NCI-H226 (cell line): ENCODE measurements around the gene TIAM2.

Source experiments
- DNase-seq: peaks from one replicate; pipeline ENCODE4 v3.0.0-alpha.2; 2015

Gene TIAM2

GRCh38 chr6:155244434-155244833, 249.3 kb downstream of the TIAM2 start:
- DNase-seq: no peak

DNA sequence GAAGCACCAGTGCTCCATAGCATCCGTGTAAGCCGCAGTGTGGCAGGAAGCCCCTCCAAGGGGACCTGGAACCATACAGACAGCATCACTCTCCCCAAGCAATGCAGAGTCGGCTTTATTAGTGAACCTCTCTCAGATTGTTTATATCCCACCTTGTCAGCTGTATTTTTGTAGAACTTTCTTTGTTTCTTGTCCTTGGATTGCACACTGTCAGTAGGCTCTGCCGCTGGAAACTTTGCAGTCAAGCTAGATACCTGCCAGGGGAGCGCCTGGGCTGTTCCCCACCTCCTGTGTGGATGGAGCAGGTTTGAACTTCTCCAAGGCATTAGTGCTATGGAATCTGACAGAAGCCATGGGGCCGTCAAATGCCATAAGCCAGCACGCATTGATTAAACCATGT, 250.1 kb downstream of the TIAM2 start:
- no peak for DNase-seq

GRCh38 chr6:155245831-155246230, 250.7 kb downstream of the TIAM2 start:
- no peak for DNase-seq

DNA sequence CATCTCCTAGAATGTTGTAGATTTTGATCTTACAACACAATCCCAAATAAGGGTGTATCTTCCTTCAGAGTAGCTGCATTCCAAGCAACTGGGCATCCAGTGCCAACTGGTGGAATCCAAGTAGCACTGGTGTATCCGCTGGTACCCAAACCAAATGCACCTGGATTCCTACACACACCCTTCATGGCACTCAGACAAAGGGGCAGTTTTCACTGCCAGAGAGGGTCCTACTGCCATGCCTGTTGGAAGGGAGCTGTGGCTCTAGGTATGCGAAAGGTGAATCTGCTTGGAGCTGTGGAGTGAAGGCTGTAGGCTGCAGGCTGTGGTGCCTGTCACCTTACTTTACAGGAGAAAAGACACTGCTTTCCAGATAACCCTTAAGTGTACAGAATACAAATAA, 251.7 kb downstream of the TIAM2 start:
- DNase-seq: no peak

DNA sequence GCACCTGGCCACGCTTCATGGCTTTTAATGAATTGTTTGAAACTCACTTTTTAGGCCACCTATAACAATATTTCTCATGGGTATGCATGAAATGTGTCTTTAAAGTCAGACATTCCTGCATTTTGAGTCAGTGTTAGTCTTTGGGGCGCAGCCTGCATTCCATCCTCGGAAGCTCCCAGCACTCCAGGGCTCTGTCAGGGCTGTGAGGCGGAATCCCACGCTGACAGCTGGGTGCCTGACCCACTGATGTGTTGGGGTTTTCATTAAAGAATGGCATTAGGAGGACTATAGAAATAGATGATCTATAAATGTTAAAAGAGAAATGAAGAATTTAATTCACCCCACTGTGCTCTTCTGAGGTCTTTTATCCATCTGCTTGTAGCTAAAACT, 252.5 kb downstream of the TIAM2 start:
- DNase-seq: no peak

- no peak for DNase-seq
These were observed 253.2 kb downstream of the TIAM2 start for GRCh38 chr6:155248008-155249001.

DNA sequence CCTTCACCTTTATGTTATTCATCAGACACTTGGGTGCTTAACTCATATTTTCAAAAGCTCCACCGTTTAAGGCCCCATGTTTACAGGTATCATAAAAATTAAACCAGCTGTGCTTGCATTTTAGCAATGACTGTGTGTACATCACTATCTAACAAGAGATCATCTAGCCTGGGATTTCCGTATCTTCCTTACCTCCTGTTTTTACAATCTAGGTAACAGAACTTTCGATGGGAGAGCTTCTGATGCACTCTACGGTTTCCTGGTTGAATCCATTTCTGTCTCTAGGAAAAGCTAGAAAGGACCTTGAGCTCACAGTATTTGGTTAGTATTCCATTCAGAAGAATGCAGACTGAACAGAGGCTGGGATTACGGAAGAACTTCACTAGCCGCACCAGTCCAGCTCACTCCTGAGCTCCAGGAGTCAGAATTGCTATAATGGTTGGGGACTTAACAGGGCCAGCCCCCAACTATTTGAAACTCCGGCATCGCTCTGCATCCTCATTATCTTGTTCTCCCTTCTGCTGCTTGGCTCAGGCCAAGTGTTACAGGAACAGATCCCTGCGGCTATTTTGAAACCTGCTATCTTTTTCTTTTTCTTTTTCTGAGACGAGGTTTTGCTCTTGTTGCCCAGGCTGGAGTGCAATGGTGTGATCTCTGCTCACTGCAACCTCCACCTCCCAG, 255.7 kb downstream of the TIAM2 start:
- no peak for DNase-seq

GRCh38 chr6:155252581-155252980, 257.5 kb downstream of the TIAM2 start:
- DNase-seq: no peak

GRCh38 chr6:155253337-155253736, 258.2 kb downstream of the TIAM2 start:
- no peak for DNase-seq

GRCh38 chr6:155254139-155254538, 259.0 kb downstream of the TIAM2 start:
- DNase-seq: no peak

GRCh38 chr6:155256122-155256795, 261.1 kb downstream of the TIAM2 start:
- DNase-seq: no peak

GRCh38 chr6:155257796-155258195, 262.7 kb downstream of the TIAM2 start:
- no peak for DNase-seq

DNA sequence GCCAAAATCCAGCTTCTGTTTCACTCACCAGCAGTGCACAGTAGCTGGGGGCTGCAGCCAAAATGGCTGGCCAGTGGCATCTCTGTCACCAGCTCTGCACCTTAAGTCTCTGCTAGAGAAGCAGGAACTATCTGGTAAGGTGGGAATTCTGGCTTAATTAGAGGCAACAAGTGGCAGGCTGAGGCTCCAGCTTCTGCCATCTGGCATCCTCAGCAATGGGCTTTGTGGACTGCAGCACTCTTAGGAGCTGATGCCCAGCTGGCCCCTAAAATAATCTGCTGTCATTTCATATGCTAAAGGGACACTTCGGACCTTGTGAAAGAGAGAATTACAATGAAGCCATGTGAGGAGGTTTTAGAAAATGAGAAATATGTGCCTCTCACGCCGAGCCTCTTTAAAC, 264.1 kb downstream of the TIAM2 start:
- no peak for DNase-seq

- DNase-seq: no peak
These were observed 264.8 kb downstream of the TIAM2 start for GRCh38 chr6:155259897-155260296.

GRCh38 chr6:155260686-155261085, 265.6 kb downstream of the TIAM2 start:
- no peak for DNase-seq

DNA sequence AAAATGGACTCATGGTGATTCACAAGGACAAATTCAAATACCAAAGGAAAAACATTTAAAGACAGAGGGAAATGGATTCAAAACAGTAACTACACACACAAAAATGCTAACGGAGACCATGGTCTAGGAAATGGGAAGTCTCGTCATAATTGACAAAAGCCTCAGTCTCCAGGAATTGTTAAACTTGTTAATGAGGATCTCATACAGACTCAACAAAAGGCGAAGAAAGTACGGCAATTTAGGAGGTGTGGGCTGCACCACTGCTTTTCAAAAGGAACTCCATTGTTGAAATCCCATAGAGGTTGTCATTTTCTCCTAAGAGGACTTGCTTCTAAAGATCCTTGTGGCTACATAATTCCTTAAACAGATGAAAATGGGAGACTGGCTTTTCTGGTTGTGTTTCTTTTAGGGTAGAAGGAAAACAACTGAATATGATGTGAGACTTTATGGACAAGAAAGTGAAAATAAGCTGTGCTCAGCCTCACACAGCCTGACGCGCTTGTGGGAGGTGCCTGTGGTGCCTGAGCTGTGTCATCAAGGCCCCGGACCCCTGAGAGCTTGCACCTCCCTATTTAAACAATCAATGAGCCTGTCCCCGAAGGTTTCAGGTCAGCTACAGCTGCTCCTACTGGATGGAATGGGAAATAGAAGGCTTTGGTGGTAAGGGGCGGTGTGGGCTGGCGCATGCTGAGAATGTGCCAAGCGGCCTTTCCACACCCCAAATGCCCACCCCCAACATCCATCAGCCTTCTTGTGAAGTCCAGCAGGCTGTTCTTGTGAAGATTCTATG, 266.2 kb downstream of the TIAM2 start:
- DNase-seq: no peak

DNA sequence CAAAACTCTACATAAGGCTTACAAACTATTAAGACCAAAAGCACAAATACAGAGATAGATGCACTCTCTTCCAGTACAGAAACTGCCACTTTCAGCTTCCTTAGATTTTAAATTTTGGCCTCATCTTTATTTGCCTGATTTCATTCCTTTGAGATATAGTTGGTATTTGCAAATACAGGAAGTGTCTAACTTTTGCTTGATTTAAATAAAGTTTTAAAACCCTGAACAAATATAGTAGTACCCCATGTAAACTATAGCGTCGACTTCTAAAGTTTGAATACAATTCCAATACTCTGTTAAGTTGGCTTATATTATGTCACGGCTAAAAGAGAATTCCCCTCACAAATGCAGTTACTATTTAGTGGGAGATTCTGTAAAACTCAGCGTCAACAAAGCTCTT, 267.5 kb downstream of the TIAM2 start:
- no peak for DNase-seq

- no peak for DNase-seq
These were observed 268.4 kb downstream of the TIAM2 start, which contains the start of gene CLDN20 for GRCh38 chr6:155263373-155264063. Gene CLDN20, plus strand, starts transcription at chr6:155264013. Its CDS starts 11,707 bp downstream, at chr6:155275720.

DNA sequence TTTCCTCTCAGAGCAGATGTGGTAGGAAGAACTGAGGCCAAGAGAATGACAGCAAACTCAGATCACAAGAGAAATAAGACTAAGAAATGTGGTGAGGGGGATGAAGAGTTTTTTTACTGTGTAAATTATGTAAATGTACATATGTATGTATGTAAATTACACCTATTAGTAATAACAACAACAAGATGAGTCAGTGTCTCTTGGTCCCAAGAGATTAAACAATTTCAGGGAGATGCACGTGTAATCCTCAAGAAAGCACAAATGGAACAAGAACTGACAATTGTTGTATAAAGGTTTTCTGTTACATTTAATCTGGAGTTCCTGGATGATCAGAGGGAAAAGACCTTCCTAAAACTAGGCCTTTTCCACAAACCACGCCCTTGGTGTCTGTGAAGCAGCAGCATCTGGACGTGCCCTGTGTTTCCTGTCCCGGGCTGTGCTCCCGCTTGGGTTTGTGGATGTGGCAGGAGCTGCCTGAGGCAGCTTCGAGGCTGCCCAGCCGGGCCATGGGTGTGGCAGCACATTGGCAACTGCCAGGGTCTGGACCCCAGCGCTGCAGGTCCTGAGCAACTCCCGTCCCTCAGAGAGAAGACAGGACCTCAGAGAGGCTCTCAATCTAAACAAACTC, 269.7 kb downstream of the TIAM2 start:
- DNase-seq: no peak

GRCh38 chr6:155265843-155266535, 270.9 kb downstream of the TIAM2 start:
- DNase-seq: no peak

DNA sequence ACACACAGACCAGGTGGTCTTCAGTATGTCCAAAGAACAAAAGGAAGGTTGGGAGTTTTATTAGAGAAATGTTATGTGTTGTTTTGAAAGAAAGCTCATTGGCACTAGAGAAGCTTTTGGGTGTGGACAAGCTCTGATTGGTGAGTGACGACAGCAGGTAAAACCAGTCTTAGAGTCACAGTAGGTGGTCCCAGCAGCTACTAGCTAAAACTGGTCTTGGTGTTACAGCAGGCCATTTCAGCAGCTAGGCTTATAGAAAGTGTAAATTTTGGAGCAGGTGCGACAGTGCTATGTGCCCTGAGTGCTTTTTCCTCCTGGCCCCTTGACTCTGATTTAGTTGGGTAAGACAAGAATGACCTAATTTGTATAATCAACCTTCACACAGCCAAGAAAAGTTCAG, 272.3 kb downstream of the TIAM2 start:
- no peak for DNase-seq
